CD4-positive, alpha-beta T cell treated with Interleukin-17A for 1 hour (primary cell): ENCODE data around the gene HOXD13.

Experiments used
- DNase-seq: peaks from one replicate; pipeline ENCODE4 v3.0.0-alpha.2; 2020

The HOXD13 gene

DNA sequence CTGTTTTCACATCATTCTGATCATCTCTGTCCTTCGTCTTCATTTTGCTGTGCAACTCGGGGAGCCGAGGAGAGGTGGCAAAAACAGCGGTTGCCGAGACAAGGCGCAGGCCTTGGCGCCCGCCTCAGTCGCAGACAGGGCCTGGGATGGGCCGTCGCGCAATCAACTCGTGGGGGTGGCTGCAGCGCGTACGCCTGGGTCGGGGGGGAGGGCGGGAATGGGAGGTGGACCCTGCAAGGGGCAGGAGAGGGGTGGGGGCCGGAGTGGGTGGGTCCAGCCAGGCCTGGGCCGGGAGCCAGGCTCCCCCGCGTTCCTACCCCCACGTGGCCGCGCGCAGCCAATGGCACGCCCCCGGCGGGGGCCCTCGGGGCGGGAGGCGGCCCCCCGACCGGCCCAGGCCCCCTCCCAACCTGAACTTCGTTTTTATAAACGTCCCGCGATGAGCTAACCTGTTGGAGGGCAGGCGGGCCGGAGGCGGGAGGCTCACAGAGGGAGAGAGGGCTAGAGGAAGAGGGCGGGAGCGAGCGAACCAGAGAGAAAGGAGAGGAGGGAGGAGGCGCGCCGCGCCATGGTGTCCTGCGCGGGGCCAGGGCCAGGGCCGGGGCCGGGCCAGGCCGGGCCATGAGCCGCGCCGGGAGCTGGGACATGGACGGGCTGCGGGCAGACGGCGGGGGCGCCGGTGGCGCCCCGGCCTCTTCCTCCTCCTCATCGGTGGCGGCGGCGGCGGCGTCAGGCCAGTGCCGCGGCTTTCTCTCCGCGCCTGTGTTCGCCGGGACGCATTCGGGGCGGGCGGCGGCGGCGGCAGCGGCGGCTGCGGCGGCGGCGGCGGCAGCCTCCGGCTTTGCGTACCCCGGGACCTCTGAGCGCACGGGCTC, at the start of gene HOXD13:
Gene HOXD13, plus strand, starts transcription at position 452 of the 875 bp plus-strand sequence. Its CDS starts 170 bp downstream, at position 622.
- no peak for DNase-seq

DNA sequence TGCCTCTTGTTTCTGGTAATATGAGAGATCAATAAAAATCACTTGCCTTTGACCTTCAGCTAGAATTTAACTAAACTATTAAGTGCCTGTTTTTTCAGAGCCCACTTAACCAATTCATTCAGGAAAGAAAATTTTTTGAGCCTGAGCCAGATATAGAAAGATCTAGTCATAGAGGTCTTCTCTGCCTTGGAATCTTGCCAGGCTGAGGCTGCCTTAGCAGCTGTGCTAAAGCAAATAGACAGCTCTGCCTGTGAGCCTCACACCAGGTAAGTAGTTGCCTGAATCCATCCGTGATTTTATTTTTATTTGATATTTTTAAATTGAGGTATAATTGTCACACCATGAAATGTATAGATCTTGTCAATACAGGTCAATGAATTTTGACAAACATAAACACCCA, 36.1 kb upstream of the HOXD13 start:
- no peak for DNase-seq

GRCh38 chr2:176063958-176064357, 28.6 kb upstream of the HOXD13 start:
- DNase-seq: no peak

- no peak for DNase-seq
Measured at GRCh38 chr2:176066645-176067588, 25.6 kb upstream of the HOXD13 start.

DNA sequence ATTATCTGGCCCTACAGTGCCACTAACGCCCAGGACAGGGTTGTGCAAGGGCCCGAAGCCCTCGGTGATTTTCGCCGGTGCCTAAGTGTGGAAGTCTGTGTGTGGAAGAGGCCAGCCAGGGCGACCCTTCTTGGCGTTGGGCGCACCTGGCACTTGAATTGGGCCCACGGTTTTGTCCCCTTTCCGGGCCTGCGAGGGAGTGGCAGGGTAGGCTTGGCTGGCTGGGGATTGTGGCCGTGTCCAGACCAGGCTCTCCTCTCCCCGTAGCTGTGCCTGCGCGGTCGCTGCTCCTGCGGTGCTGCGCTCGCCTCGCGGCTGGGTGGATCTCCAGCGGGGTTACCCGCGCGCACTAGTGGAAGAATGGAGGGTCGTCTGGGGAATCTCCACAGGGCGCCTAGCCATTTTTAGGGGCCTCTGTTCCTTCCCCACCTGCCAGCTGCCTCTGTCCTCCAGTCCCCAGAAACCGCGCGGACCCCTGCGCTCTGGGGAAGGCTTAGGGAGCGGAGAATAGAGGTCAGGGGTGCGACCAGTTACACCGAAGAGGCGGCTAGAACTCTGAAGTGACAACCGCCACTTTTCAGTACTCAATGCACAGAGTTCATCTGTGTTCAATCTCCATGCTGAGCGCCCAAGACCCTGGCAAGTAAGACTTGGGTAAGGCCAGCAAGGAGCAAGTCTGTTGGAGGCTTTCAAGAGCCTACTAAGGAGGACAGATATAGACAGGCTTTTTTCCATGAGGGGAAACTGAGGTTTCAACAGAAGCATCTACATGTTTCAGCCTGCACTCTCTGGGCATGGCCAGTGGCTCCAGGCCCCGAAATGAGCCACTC, 24.7 kb upstream of the HOXD13 start:
- DNase-seq: no peak

GRCh38 chr2:176068419-176068832, 24.1 kb upstream of the HOXD13 start:
- DNase-seq: no peak

DNA sequence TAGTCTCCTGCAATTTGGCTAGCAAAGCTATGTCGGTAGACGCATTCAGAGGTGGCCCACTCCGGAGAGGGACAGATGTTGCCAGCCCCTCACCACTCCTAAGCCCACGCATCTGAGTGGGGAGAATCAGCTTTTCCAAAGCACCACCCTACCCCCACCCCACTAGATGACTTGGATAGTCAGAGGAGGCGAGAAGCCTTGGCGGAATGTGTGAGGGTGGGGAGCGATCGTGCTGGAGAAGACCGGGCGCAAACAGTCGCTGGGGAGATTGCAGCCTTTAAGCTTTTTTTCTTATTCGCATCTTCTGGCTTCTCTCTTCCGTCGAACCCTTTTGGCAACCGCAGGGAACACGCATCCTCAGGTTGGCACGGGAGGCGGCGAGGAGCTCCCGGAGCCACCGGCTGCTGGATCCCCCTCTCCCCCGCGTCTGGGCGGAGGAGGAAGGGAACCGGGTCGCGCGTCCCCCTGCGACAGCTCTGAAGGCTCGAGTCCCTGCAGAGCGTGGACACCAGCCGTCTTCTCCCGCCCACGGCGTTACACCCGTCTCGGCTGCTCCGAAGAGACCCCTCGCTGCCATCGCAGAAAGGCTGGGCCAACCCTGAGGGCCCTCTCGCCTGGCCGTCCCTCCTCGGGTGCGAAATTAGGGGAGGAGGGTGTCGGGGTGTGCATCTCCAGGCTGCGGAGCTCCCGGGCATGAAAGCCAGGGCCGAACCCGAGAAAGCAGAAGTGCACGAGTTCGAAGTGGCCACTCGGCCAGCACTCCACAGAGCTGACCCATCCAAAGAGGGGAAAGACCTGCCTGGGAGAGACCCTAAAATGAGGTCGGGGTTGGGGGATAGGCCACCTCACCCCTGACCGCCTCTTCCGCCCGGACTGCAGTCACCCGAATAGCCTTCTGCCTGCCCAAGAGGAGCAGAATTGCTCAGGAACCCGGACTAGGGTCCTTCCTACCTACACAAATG, 20.9 kb upstream of the HOXD13 start:
- DNase-seq: no peak

DNA sequence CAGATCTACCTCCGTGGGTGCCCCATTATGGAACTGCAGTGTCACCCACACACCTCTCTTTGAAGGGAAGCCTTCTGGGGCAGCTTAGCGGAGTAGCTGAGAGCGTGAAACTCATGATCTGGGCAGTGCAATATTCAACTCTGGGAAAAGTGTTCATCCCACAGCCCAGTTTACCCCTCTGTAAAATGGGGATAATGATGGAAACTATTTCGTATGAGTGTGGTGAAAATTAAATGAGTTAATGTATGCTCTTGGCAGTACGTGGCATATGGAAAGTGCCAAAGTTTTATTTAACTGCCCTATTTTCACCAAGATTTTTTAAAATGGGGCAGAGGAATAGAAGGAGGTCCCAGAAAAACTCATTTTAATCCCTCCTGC, 20.2 kb upstream of the HOXD13 start:
- no peak for DNase-seq

GRCh38 chr2:176072951-176073904, 19.3 kb upstream of the HOXD13 start:
- DNase-seq: no peak

DNA sequence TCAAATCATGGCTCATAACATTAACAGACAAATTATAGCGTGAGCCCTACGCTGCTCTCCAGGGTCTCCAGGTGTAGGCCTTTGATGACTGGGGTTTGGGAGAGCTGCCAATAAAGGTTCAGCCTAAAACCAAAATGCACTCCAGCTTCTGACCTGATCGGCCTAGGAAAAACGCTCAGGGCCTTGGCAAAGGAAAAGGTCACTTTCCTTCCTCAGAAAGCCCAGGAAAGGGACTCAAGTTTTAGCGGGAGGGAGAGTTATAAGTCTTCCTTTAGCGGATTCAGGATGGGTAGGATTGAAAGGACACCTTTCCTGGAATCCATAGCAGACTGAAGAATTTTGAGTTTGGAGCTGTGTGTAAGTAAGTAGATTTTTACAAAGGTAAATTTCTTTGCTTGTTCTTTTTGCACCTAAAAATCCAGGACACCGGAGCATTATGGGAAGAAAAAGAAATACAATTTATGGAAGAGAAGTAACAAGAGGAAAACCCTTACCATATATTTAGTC, 17.5 kb upstream of the HOXD13 start:
- no peak for DNase-seq

GRCh38 chr2:176075481-176075880, 17.0 kb upstream of the HOXD13 start:
- DNase-seq: no peak

GRCh38 chr2:176076063-176076462, 16.5 kb upstream of the HOXD13 start:
- DNase-seq: no peak

- DNase-seq: no peak
Measured at GRCh38 chr2:176076796-176077195, 15.7 kb upstream of the HOXD13 start.

- no peak for DNase-seq
Measured at GRCh38 chr2:176078541-176079284, 13.8 kb upstream of the HOXD13 start.

- no peak for DNase-seq
Measured at GRCh38 chr2:176079285-176079830, 13.2 kb upstream of the HOXD13 start.

DNA sequence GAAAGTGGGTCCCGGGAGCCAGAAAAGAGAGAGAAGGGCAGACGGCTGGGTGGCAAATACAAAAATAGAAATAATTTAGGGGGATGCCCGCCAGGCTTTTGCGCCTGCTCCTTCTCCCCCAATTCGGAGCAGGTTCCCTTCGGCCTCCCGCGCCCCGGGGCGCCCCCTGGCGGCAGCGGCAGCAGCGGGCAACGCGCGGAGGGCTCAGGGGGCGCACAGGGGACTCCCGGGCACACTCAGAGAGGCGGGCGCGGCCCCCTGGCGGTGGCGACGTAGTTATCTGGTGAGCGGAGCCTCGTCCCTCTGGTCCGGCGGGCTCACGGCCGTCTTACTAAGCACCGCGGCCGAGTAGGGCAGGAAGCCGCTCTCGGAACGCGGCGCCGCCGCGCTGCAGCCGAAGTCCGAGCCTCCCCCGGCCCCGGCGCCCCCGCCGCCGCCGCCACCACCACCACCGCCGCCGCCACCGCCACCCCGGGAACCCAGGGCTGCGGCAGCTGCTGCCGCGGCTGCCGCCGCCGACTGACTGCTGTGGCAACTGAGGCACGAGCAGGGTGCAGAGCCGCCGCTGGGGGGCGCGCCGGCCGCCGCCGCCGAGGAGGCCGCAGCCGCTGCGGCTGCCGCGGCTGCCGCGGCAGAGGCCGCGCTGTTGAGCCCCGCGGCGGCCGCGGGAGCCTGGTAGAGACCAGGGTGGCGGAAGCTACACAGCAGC, 12.5 kb upstream of the HOXD13 start:
- no peak for DNase-seq

GRCh38 chr2:176080540-176081375, 11.8 kb upstream of the HOXD13 start:
- no peak for DNase-seq
